Left ventricle myocardium superior (tissue), 1 donor: ENCODE data around the gene MAB21L4. TPM values are rescaled to one million over a fixed set of nuclear protein-coding genes. Genes with fewer than 3 reads are reported as not detected.

Source experiments
- ATAC-seq: fragments of 200-7000 bp; cut with Tn5 transposase; one replicate; pipeline ENCODE4 v1.9.1; 2020; ENCODE audit warnings: mild to moderate bottlenecking, moderate library complexity
- DNase-seq: peaks from one replicate; pipeline ENCODE4 v3.0.0-alpha.2; 2020
- intact Hi-C: fragments of 100-400 bp; cut with micrococcal nuclease; formaldehyde crosslinking; loops from one replicate; pipeline ENCODE4 v1.11.0; 2022
- long read RNA-seq: library from polyadenylated mRNA; unstranded; transcript quantifications from one replicate; pipeline ENCODE4 v2.0.0, GENCODE V29; 2021
- total RNA-seq: library from RNA; stranded (reverse); fragmentation: NEBNext Ultra II Directional; extraction: Animal tissue kit (Norgen Biotek cat#: 25700); gene quantifications from one replicate; pipeline ENCODE4 v1.2.1, GENCODE V29; 2021
- donor health status: DM: no; HTN: yes; CAD: no; lungs with severe emphysema.

Gene MAB21L4
- total RNA-seq = not detected
- long read RNA-seq = 0 reads

- intact Hi-C loops = no loop called here
- no peak for DNase-seq
- no peak for ATAC-seq
Observed at GRCh38 chr2:240895656-240896388, at the start of gene MAB21L4. Gene MAB21L4 (minus strand): TSS chr2:240896156. CDS start chr2:240895997, 159 bp downstream.

GRCh38 chr2:240936106-240936505 lies 40.1 kb upstream of the MAB21L4 start:
- DNase-seq (peak; percentile 12), ATAC-seq (no peak)
- intact Hi-C loops = no loop called here

GRCh38 chr2:240935103-240935876 lies 39.3 kb upstream of the MAB21L4 start:
- intact Hi-C loops = no loop called here
- DNase-seq (no peak), ATAC-seq (no peak)

GRCh38 chr2:240934701-240935102 lies 38.7 kb upstream of the MAB21L4 start:
- no peak for DNase-seq
- no peak for ATAC-seq
- intact Hi-C loops = no loop called here

- DNase-seq (peak; percentile 25), ATAC-seq (peak; percentile 27)
- intact Hi-C loops = no loop called here
Observed at GRCh38 chr2:240933966-240934700, 38.2 kb upstream of the MAB21L4 start.

GRCh38 chr2:240933048-240933965 lies 37.4 kb upstream of the MAB21L4 start:
- intact Hi-C loops = no loop called here
- no peak for DNase-seq
- no peak for ATAC-seq

- DNase-seq (no peak), ATAC-seq (no peak)
- intact Hi-C loops = no loop called here
Observed at GRCh38 chr2:240932724-240933047, 36.7 kb upstream of the MAB21L4 start.

GRCh38 chr2:240932001-240932723 lies 36.2 kb upstream of the MAB21L4 start:
- ATAC-seq (no peak), DNase-seq (no peak)
- intact Hi-C loops = no loop called here

GRCh38 chr2:240931319-240931949 lies 35.5 kb upstream of the MAB21L4 start:
- no peak for DNase-seq

GRCh38 chr2:240930631-240931318 lies 34.8 kb upstream of the MAB21L4 start:
- no peak for DNase-seq
- intact Hi-C loops = no loop called here
- ATAC-seq = no peak

More at GRCh38 chr2:240931319-240931949, 35.5 kb upstream of the MAB21L4 start:
- intact Hi-C loops = no loop called here
- ATAC-seq = no peak

- DNase-seq = peak; percentile 25
- no peak for ATAC-seq
- intact Hi-C loops = no loop called here
Observed at GRCh38 chr2:240930096-240930630, 34.2 kb upstream of the MAB21L4 start.

GRCh38 chr2:240929364-240930095 lies 33.6 kb upstream of the MAB21L4 start:
- no peak for ATAC-seq
- DNase-seq = no peak
- intact Hi-C loops = no loop called here

GRCh38 chr2:240928476-240929363 lies 32.8 kb upstream of the MAB21L4 start:
- ATAC-seq (no peak), DNase-seq (no peak)
- intact Hi-C loops = no loop called here

- DNase-seq (no peak), ATAC-seq (no peak)
- intact Hi-C loops = no loop called here
Observed at GRCh38 chr2:240927390-240927781, 31.4 kb upstream of the MAB21L4 start.
